ENCODE measurements around the gene RAC3. TPM values are rescaled to one million over a fixed set of nuclear protein-coding genes. Genes with fewer than 3 reads are reported as not detected.

The RAC3 gene
- total and polyA plus RNA-seq, 3 experiments from 2014 or later = 4.2 to 4.5 TPM; not detected in 1

DNA sequence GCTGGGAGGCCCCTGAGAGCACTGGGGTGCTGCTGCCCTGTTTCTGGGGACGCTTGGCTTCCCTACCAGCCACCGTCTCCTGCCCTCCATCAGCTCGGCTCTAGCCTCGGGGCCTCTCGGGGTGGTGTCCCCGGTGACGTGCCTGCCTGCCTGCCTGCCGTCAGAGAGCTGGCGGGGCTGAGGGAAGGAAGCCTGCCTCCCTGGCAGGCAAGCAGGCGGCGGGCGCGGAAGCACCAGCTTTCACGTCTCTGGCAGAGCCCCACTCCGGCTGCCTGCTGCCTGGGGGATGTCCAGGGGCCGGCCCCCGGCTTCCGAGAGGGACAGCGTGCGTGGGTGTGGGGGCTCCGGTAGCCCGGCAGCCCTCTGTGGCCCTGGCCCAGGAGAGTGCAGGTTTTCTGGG lies 18.1 kb upstream of the RAC3 start:
- no peak overlapping the region for H3K27ac ChIP-seq (ENCODE audit: low read depth, low read length)
- no peak overlapping the region for H3K4me3 Mint-ChIP-seq
- POLR2A ChIA-PET = no interaction called here
- no peaks in the 10 kb centered on the region for H3K27me3 Mint-ChIP-seq
- no peaks in the 10 kb centered on the region for H3K9me3 ChIP-seq (ENCODE audit: low read length)
- no peaks in the 10 kb centered on the region for H3K9me3 Mint-ChIP-seq
- no peaks in the 10 kb centered on the region for H3K27me3 ChIP-seq (ENCODE audit: insufficient read depth, low read length, poor library complexity, severe bottlenecking)
- DNase-seq = no peak
- H3K4me3 ChIP-seq (ENCODE audit: low read length) = no peak overlapping the region
- H3K27ac Mint-ChIP-seq = no peak overlapping the region
- CTCF ChIA-PET = interaction anchor here (1.3 kb wide), 2 partner anchors 17 to 54 kb away, joined by 3 read pairs; no protein-coding TSS in a partner anchor
- H3K4me1 ChIP-seq (ENCODE audit: insufficient read depth, low read length) = no peaks in the 10 kb centered on the region
- H3K36me3 Mint-ChIP-seq = peaks cover 0 to 4% (median 0%) of the 10 kb centered on the region in 3 donors
- no peaks in the 10 kb centered on the region for H3K36me3 ChIP-seq (ENCODE audit: insufficient read depth, low read length)
- H3K4me1 Mint-ChIP-seq = no peaks in the 10 kb centered on the region

- POLR2A ChIA-PET = no interaction called here
- DNase-seq = no peak
- H3K27ac Mint-ChIP-seq = no peak overlapping the region
- no peak overlapping the region for H3K4me3 Mint-ChIP-seq
- Histone ChIP-seq H3K4me3 (ENCODE audit: low read length) (no peak overlapping the region), H3K27me3 (ENCODE audit: insufficient read depth, low read length, poor library complexity, severe bottlenecking) (no peaks in the 10 kb centered on the region), H3K9me3 (ENCODE audit: low read length) (no peaks in the 10 kb centered on the region), H3K36me3 (ENCODE audit: insufficient read depth, low read length) (peaks cover 5% of the 10 kb centered on the region), H3K27ac (ENCODE audit: low read depth, low read length) (no peak overlapping the region), H3K4me1 (ENCODE audit: insufficient read depth, low read length) (no peaks in the 10 kb centered on the region)
- no peaks in the 10 kb centered on the region for H3K27me3 Mint-ChIP-seq
- no peaks in the 10 kb centered on the region for H3K9me3 Mint-ChIP-seq
- H3K4me1 Mint-ChIP-seq = no peaks in the 10 kb centered on the region
- peaks cover 0 to 9% (median 0%) of the 10 kb centered on the region in 3 donors for H3K36me3 Mint-ChIP-seq
- CTCF ChIA-PET = interaction anchor here (1.3 kb wide), 2 partner anchors 16 to 55 kb away, joined by 3 read pairs; no protein-coding TSS in a partner anchor
These were observed 17.6 kb upstream of the RAC3 start for GRCh38 chr17:82013772-82014321.

DNA sequence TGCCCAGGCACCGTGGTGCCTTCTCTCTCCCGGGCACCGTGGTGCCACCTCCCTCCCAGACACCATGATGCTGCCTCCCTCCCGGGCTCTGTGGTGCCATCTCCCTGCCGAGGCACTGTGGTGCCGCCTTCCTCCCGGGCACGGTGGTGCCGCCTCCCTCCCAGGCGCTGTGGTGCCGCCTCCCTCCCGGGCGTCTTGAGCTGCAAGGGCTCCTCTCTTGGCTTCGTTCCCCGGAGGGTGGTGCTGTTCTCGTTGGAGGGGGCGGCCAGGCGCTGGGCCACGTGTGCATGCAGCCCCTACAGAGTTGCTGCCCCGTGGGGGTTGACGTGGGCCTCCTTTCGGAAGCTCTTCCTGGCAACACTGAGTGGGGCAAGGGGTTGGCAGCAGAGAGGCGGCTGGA lies 17.0 kb upstream of the RAC3 start:
- Histone ChIP-seq H3K27ac (ENCODE audit: low read depth, low read length) (no peak overlapping the region), H3K36me3 (ENCODE audit: insufficient read depth, low read length) (peaks cover 6% of the 10 kb centered on the region), H3K9me3 (ENCODE audit: low read length) (no peaks in the 10 kb centered on the region), H3K4me3 (ENCODE audit: low read length) (no peak overlapping the region), H3K4me1 (ENCODE audit: insufficient read depth, low read length) (no peaks in the 10 kb centered on the region), H3K27me3 (ENCODE audit: insufficient read depth, low read length, poor library complexity, severe bottlenecking) (no peaks in the 10 kb centered on the region)
- Mint-ChIP-seq H3K36me3 (peaks cover 0 to 10% (median 0%) of the 10 kb centered on the region in 3 donors), H3K27ac (no peak overlapping the region), H3K9me3 (no peaks in the 10 kb centered on the region), H3K4me3 (no peak overlapping the region), H3K27me3 (no peaks in the 10 kb centered on the region), H3K4me1 (peaks cover 0 to 1% (median 0%) of the 10 kb centered on the region in 3 donors)
- ChIA-PET CTCF (no interaction called here), POLR2A (no interaction called here)
- no peak for DNase-seq

DNA sequence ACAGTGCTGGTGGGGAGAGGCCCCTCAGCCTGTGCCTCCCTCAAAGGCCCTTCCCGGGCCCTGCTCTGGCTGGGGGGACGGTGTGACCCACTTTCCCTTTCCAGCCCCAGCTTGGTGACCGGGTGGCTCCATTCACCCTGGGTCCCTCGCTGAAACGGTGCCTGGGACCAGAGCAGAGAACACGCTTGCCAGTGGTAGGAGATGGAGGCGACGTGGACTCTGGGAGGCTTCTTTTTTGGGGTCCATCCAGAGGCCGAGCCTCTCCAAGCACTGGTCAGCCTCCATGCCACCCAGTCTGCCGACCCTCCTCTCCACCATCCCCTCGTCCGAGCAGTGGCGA lies 16.5 kb upstream of the RAC3 start:
- ChIA-PET CTCF (interaction anchor here (2.0 kb wide), 1 partner anchor 55 kb away, joined by 8 read pairs; no protein-coding TSS in a partner anchor), POLR2A (no interaction called here)
- H3K27ac ChIP-seq (ENCODE audit: low read depth, low read length) = no peak overlapping the region

DNA sequence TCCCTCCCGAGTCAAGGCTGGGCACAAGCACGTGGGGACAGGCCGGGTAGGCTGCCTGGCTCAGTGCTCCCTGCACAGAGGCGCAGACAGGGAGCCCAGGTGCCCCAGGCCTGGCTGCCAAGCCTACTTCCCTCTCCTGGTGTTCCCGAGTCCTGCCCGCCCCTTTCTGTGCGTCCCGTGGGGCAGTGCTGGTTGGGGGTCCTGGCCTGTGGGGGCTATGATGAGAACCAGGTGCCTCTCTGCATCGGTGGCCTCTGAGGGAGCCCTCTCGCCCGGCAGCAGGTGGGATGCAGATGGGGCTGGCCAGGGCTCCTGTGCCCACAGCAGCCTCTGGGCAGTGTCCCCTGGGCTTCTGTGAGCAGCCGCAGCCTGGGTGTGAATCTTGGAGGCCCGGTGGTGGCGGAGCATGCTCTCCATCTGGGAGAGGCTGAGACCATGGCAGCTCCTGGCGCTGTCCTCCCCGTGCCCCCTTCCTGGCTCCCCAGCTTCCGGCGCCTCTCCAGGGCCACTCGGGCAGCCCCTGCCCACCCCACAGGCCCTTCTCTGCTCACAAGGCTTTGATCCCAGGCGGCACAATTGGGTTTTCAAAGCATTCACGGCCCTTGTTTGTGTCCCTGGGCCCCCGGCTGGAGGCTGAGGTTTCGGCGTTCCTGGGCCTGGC lies 16.0 kb upstream of the RAC3 start:
- H3K36me3 ChIP-seq (ENCODE audit: insufficient read depth, low read length) = peaks cover 6% of the 10 kb centered on the region
- peaks cover 0 to 10% (median 0%) of the 10 kb centered on the region in 3 donors for H3K36me3 Mint-ChIP-seq
- no peak overlapping the region for H3K4me3 ChIP-seq (ENCODE audit: low read length)
- H3K27me3 Mint-ChIP-seq = no peaks in the 10 kb centered on the region
- no peaks in the 10 kb centered on the region for H3K27me3 ChIP-seq (ENCODE audit: insufficient read depth, low read length, poor library complexity, severe bottlenecking)
- no peaks in the 10 kb centered on the region for H3K9me3 ChIP-seq (ENCODE audit: low read length)
- H3K9me3 Mint-ChIP-seq = no peaks in the 10 kb centered on the region
- H3K4me1 Mint-ChIP-seq = peaks cover 1 to 6% (median 1%) of the 10 kb centered on the region in 3 donors
- no peak for DNase-seq
- CTCF ChIA-PET = interaction anchor here (1.8 to 2.0 kb wide), 2 partner anchors 11 to 56 kb away, joined by 4 to 8 read pairs; no protein-coding TSS in a partner anchor
- no peak overlapping the region for H3K27ac Mint-ChIP-seq
- H3K4me3 Mint-ChIP-seq = no peak overlapping the region
- H3K4me1 ChIP-seq (ENCODE audit: insufficient read depth, low read length) = no peaks in the 10 kb centered on the region
- POLR2A ChIA-PET = no interaction called here
- no peak overlapping the region for H3K27ac ChIP-seq (ENCODE audit: low read depth, low read length)

More for the DNA sequence above, 16.5 kb upstream of the RAC3 start:
- Mint-ChIP-seq H3K4me3 (no peak overlapping the region), H3K4me1 (peaks cover 0 to 2% (median 1%) of the 10 kb centered on the region in 3 donors), H3K36me3 (peaks cover 0 to 10% (median 0%) of the 10 kb centered on the region in 3 donors), H3K27me3 (no peaks in the 10 kb centered on the region), H3K9me3 (no peaks in the 10 kb centered on the region), H3K27ac (no peak overlapping the region)
- no peaks in the 10 kb centered on the region for H3K9me3 ChIP-seq (ENCODE audit: low read length)
- H3K36me3 ChIP-seq (ENCODE audit: insufficient read depth, low read length) = peaks cover 6% of the 10 kb centered on the region
- no peaks in the 10 kb centered on the region for H3K27me3 ChIP-seq (ENCODE audit: insufficient read depth, low read length, poor library complexity, severe bottlenecking)
- no peak overlapping the region for H3K4me3 ChIP-seq (ENCODE audit: low read length)
- H3K4me1 ChIP-seq (ENCODE audit: insufficient read depth, low read length) = no peaks in the 10 kb centered on the region
- DNase-seq = no peak

GRCh38 chr17:82016061-82016874 lies 15.2 kb upstream of the RAC3 start:
- Mint-ChIP-seq H3K36me3 (peaks cover 0 to 10% (median 0%) of the 10 kb centered on the region in 3 donors), H3K27me3 (no peaks in the 10 kb centered on the region), H3K9me3 (no peaks in the 10 kb centered on the region), H3K27ac (no peak overlapping the region), H3K4me3 (no peak overlapping the region), H3K4me1 (peaks cover 4 to 14% (median 6%) of the 10 kb centered on the region in 3 donors)
- no peaks in the 10 kb centered on the region for H3K27me3 ChIP-seq (ENCODE audit: insufficient read depth, low read length, poor library complexity, severe bottlenecking)
- no peak overlapping the region for H3K4me3 ChIP-seq (ENCODE audit: low read length)
- CTCF ChIA-PET = interaction anchor here (1.8 to 2.0 kb wide), 2 partner anchors 10 to 57 kb away, joined by 4 to 8 read pairs; no protein-coding TSS in a partner anchor
- POLR2A ChIA-PET = no interaction called here
- no peak for DNase-seq
- peaks cover 6% of the 10 kb centered on the region for H3K36me3 ChIP-seq (ENCODE audit: insufficient read depth, low read length)
- no peak overlapping the region for H3K27ac ChIP-seq (ENCODE audit: low read depth, low read length)
- peaks cover 5% of the 10 kb centered on the region for H3K4me1 ChIP-seq (ENCODE audit: insufficient read depth, low read length)
- H3K9me3 ChIP-seq (ENCODE audit: low read length) = no peaks in the 10 kb centered on the region

DNA sequence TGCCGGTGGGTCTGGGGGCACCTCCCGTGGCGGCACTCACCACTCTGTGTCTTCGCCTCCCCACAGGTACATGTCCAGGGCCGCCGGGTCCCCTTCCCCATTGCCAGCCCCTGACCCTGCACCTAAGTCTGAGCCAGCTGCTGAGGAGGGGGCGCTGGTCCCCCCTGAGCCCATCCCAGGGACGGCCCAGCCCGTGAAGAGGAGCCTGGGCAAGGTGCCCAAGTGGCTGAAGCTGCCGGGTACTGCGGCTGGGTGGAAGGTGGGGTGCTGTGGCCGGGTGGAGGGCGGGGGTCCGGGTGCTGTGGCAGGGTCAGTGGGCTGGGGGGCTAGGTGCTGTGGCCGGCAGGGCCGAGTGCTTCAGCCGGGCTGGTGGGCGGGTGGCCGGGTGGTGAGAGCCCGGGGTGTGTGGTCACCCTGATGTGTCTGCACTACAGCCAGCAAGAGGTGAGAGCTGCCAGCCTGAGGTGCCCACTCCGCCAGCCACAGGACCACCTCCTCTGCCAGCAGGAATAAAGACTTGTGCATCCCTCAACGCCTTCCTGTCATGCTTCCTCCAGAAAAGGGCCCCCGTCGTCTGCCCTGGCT lies 14.5 kb upstream of the RAC3 start:
- Mint-ChIP-seq H3K4me1 (peaks cover 11 to 21% (median 13%) of the 10 kb centered on the region in 3 donors), H3K9me3 (no peaks in the 10 kb centered on the region), H3K27ac (no peak overlapping the region), H3K36me3 (peaks cover 0 to 10% (median 0%) of the 10 kb centered on the region in 3 donors), H3K27me3 (peaks cover 0 to 2% of the 10 kb centered on the region in 2 donors), H3K4me3 (no peak overlapping the region)
- no peaks in the 10 kb centered on the region for H3K9me3 ChIP-seq (ENCODE audit: low read length)
- H3K4me3 ChIP-seq (ENCODE audit: low read length) = no peak overlapping the region
- no peak overlapping the region for H3K27ac ChIP-seq (ENCODE audit: low read depth, low read length)
- DNase-seq = no peak
- POLR2A ChIA-PET = no interaction called here
- peaks cover 12% of the 10 kb centered on the region for H3K4me1 ChIP-seq (ENCODE audit: insufficient read depth, low read length)
- CTCF ChIA-PET = interaction anchor here (1.8 to 2.0 kb wide), 2 partner anchors 9 to 57 kb away, joined by 4 to 8 read pairs; no protein-coding TSS in a partner anchor
- no peaks in the 10 kb centered on the region for H3K27me3 ChIP-seq (ENCODE audit: insufficient read depth, low read length, poor library complexity, severe bottlenecking)
- H3K36me3 ChIP-seq (ENCODE audit: insufficient read depth, low read length) = peaks cover 6% of the 10 kb centered on the region

All from CD8-positive, alpha-beta memory T cell (primary cell).